ENCODE measurements around the gene A3GALT2. TPM values are rescaled to one million over a fixed set of nuclear protein-coding genes. Genes with fewer than 3 reads are reported as not detected.

Gene A3GALT2
- total RNA-seq, 1 donor from 2014 or later = not detected

GRCh38 chr1:33272930-33273329 is 48.0 kb downstream of the A3GALT2 start:
- peaks cover 0 to 20% of the 10 kb centered on the region in 2 donors for H3K36me3 ChIP-seq
- intact Hi-C loops (cut with DNase I) = no loop called here
- no peaks in the 10 kb centered on the region for H3K27me3 ChIP-seq
- TF ChIP-seq CTCF (IDR thresholded peaks at IDR 0.05) (no peak), POLR2A (IDR thresholded peaks at IDR 0.05) (no peak), POLR2AphosphoS5 (IDR thresholded peaks at IDR 0.05; ENCODE audit: insufficient read depth in 1 of 2, low read depth in 1 of 2) (no peak)
- H3K27ac ChIP-seq = no peak overlapping the region
- no peaks in the 10 kb centered on the region for H3K9me3 ChIP-seq
- H3K4me1 ChIP-seq = peaks cover 47% of the 10 kb centered on the region
- DNase-seq (ENCODE audit: extremely low spot score in 2 of 2) = no peak
- no peak overlapping the region for H3K4me3 ChIP-seq

- H3K27me3 ChIP-seq = no peaks in the 10 kb centered on the region
- peaks cover 51% of the 10 kb centered on the region for H3K4me1 ChIP-seq
- intact Hi-C loops (cut with DNase I) = no loop called here
- no peak for DNase-seq (ENCODE audit: extremely low spot score in 2 of 2)
- no peaks in the 10 kb centered on the region for H3K9me3 ChIP-seq
- TF ChIP-seq CTCF (IDR thresholded peaks at IDR 0.05) (no peak), POLR2A (IDR thresholded peaks at IDR 0.05) (no peak), POLR2AphosphoS5 (IDR thresholded peaks at IDR 0.05; ENCODE audit: insufficient read depth in 1 of 2, low read depth in 1 of 2) (no peak)
- no peak overlapping the region for H3K4me3 ChIP-seq
- H3K27ac ChIP-seq = no peak overlapping the region
- peaks cover 0 to 16% of the 10 kb centered on the region in 2 donors for H3K36me3 ChIP-seq
Measured at GRCh38 chr1:33272509-33272908, 48.4 kb downstream of the A3GALT2 start.

GRCh38 chr1:33271666-33272505 is 49.0 kb downstream of the A3GALT2 start:
- no peaks in the 10 kb centered on the region for H3K9me3 ChIP-seq
- intact Hi-C loops (cut with DNase I) = no loop called here
- TF ChIP-seq CTCF (IDR thresholded peaks at IDR 0.05) (no peak), POLR2A (IDR thresholded peaks at IDR 0.05) (no peak), POLR2AphosphoS5 (IDR thresholded peaks at IDR 0.05; ENCODE audit: insufficient read depth in 1 of 2, low read depth in 1 of 2) (no peak)
- no peaks in the 10 kb centered on the region for H3K27me3 ChIP-seq
- H3K4me1 ChIP-seq = peaks cover 56% of the 10 kb centered on the region
- H3K4me3 ChIP-seq = no peak overlapping the region
- H3K36me3 ChIP-seq = peaks cover 0 to 9% of the 10 kb centered on the region in 2 donors
- H3K27ac ChIP-seq = no peak overlapping the region
- no peak for DNase-seq (ENCODE audit: extremely low spot score in 2 of 2)

GRCh38 chr1:33270808-33271465 is 50.0 kb downstream of the A3GALT2 start:
- H3K4me1 ChIP-seq = peaks cover 65% of the 10 kb centered on the region
- H3K4me3 ChIP-seq = no peak overlapping the region
- no peaks in the 10 kb centered on the region for H3K27me3 ChIP-seq
- H3K9me3 ChIP-seq = no peaks in the 10 kb centered on the region
- TF ChIP-seq CTCF (IDR thresholded peaks at IDR 0.05) = no peak
- TF ChIP-seq POLR2A (IDR thresholded peaks at IDR 0.05) = no peak
- no peak for TF ChIP-seq POLR2AphosphoS5 (IDR thresholded peaks at IDR 0.05; ENCODE audit: insufficient read depth in 1 of 2, low read depth in 1 of 2)
- no peak for DNase-seq (ENCODE audit: extremely low spot score in 2 of 2)
- no peaks in the 10 kb centered on the region for H3K36me3 ChIP-seq
- no peak overlapping the region for H3K27ac ChIP-seq
- intact Hi-C loops (cut with DNase I) = no loop called here

GRCh38 chr1:33270379-33270778 is 50.5 kb downstream of the A3GALT2 start:
- TF ChIP-seq POLR2AphosphoS5 (IDR thresholded peaks at IDR 0.05; ENCODE audit: insufficient read depth in 1 of 2, low read depth in 1 of 2) (no peak), POLR2A (IDR thresholded peaks at IDR 0.05) (no peak), CTCF (IDR thresholded peaks at IDR 0.05) (no peak)
- no peaks in the 10 kb centered on the region for H3K9me3 ChIP-seq
- H3K4me1 ChIP-seq = peaks cover 67% of the 10 kb centered on the region
- DNase-seq (ENCODE audit: extremely low spot score in 2 of 2) = no peak
- H3K27me3 ChIP-seq = no peaks in the 10 kb centered on the region
- no peak overlapping the region for H3K4me3 ChIP-seq
- H3K27ac ChIP-seq = no peak overlapping the region
- intact Hi-C loops (cut with DNase I) = no loop called here
- H3K36me3 ChIP-seq = no peaks in the 10 kb centered on the region

Measured in vagina (tissue), 2 donors.